Panc1 (cell line): ENCODE data around the gene SLC66A2. TPM values are rescaled to one million over a fixed set of nuclear protein-coding genes. Genes with fewer than 3 reads are reported as not detected.

Experiments used
- ATAC-seq: fragments of 200-7000 bp; cut with Tn5 transposase; 2 replicates; pipeline ENCODE4 v1.9.1; 2020; ENCODE audit warnings: mild to moderate bottlenecking, moderate library complexity
- BruUV-seq: library from RNA; stranded (reverse); fragments of 400-500 nt; replicated peaks from 2 replicates; lab custom pipeline; 2021; lab: Mats Ljungman, UMichigan
- CTCF ChIA-PET: fragments of 300-600 bp; sonication (Branson Sonifier 250); formaldehyde crosslinking; loops from one replicate; lab custom pipeline; 2022; ENCODE audit warnings: antibody characterized with exemption; lab: Charles Lee
- POLR2A ChIA-PET: fragments of 300-600 bp; sonication (Branson Sonifier 250); formaldehyde crosslinking; loops from one replicate; lab custom pipeline; 2022; ENCODE audit warnings: antibody characterized with exemption; lab: Charles Lee
- DNase-seq: peaks from one replicate; pipeline ENCODE4 v3.0.0-alpha.2; 2010; ENCODE audit warnings: low read depth, low spot score
- H3K27ac ChIP-seq: 2 replicates; pipeline ENCODE4 v1.5.1; 2011; ENCODE audit warnings: mild to moderate bottlenecking, low read length, inconsistent platforms
- H3K27me3 ChIP-seq: fragments of 200-500 bp; sonication (Bioruptor generic); 2 replicates; pipeline ENCODE4 v1.6.0; 2014; ENCODE audit warnings: low read length, inconsistent platforms; ENCODE audit not compliant: control insufficient read depth, insufficient read depth
- H3K36me3 ChIP-seq: fragments of 200-500 bp; sonication (Bioruptor generic); 2 replicates; pipeline ENCODE4 v1.5.1; 2014; ENCODE audit warnings: inconsistent platforms, mild to moderate bottlenecking, low read length, moderate library complexity; ENCODE audit not compliant: control insufficient read depth, insufficient read depth
- H3K4me1 ChIP-seq: 2 replicates; pipeline ENCODE4 v1.5.1; 2011; ENCODE audit warnings: inconsistent platforms, mild to moderate bottlenecking, low read length, moderate library complexity; ENCODE audit not compliant: control insufficient read depth, insufficient read depth
- H3K4me3 ChIP-seq, 2 experiments: 2 replicates each; pipeline ENCODE4 v1.5.1; 2011 to 2012; ENCODE audit warnings: low read depth in 2 of 2, low read length in 2 of 2, mild to moderate bottlenecking in 2 of 2, inconsistent platforms in 1 of 2, moderate library complexity in 1 of 2
- H3K9me3 ChIP-seq: fragments of 200-500 bp; sonication (Bioruptor generic); 2 replicates; pipeline ENCODE4 v1.5.1; 2014; ENCODE audit warnings: low read depth, mild to moderate bottlenecking, inconsistent platforms, low read length, moderate library complexity; ENCODE audit not compliant: control insufficient read depth, insufficient read depth
- CTCF ChIP-seq: fragments of 450-650 bp; IDR thresholded peaks from 2 replicates; pipeline ENCODE4 v1.5.1; 2017; ENCODE audit warnings: mild to moderate bottlenecking
- POLR2AphosphoS5 ChIP-seq: IDR thresholded peaks from 2 replicates; pipeline ENCODE4 v1.6.1; 2012; ENCODE audit warnings: mild to moderate bottlenecking, low read depth, low read length, moderate library complexity
- REST ChIP-seq, 2 experiments: IDR thresholded peaks; 2 replicates each; pipeline ENCODE4 v1.6.1; 2011 to 2012; ENCODE audit warnings: low read depth in 2 of 2, control low read depth in 1 of 2, low read length in 1 of 2, mild to moderate bottlenecking in 1 of 2, moderate library complexity in 1 of 2; ENCODE audit not compliant: insufficient read depth in 1 of 2
- SIN3A ChIP-seq: IDR thresholded peaks from 2 replicates; pipeline ENCODE4 v1.6.1; 2012; ENCODE audit warnings: low read depth, mild to moderate bottlenecking, low read length, moderate library complexity, borderline replicate concordance; ENCODE audit not compliant: insufficient read depth
- TCF7L2 ChIP-seq: IDR thresholded peaks from 2 replicates; pipeline ENCODE4 v1.6.1; 2011; ENCODE audit warnings: mild to moderate bottlenecking, low read depth, low read length, inconsistent platforms
- in situ Hi-C: cut with HindIII; loops from 2 replicates; pipeline ENCODE4 v1.10.0; 2016; ENCODE audit warnings: low sequenced_read_pairs, low pct_unique_long_range_greater_than_20kb
- intact Hi-C: fragments of 100-400 bp; cut with micrococcal nuclease; formaldehyde crosslinking; loops from one replicate; pipeline ENCODE4 v1.10.0; 2022; ENCODE audit not compliant: unreplicated experiment
- total RNA-seq: library from RNA; stranded (reverse); gene quantifications from one replicate; pipeline ENCODE4 v1.2.1, GENCODE V29; 2021; ENCODE audit not compliant: unreplicated experiment

Gene SLC66A2
- total RNA-seq, 1 experiment from 2014 or later: 92.5 TPM

- no peaks in the 10 kb centered on the region for H3K27me3 ChIP-seq
- no peak for TF ChIP-seq POLR2AphosphoS5
- no peak for TF ChIP-seq CTCF
- TF ChIP-seq REST (IDR thresholded peaks at IDR 0.05; ENCODE audit: insufficient read depth in 1 of 2, low read depth in 2 of 2, low read length in 1 of 2): no peak
- TF ChIP-seq SIN3A: no peak
- TF ChIP-seq TCF7L2: no peak
- H3K4me1 ChIP-seq: 0 out of 2 replicates have a peak, but pooled peaks cover 3% of the 10 kb centered on the region
- DNase-seq: no peak
- H3K4me3 ChIP-seq: no peak overlapping the region
- in situ Hi-C loops: no loop called here
- ChIA-PET POLR2A (no interaction called here), CTCF (no interaction called here)
- H3K27ac ChIP-seq: no peak overlapping the region
- intact Hi-C loops: no loop called here
- no TSS peak for BruUV-seq
- H3K9me3 ChIP-seq: peaks cover 40% of the 10 kb centered on the region
- no peaks in the 10 kb centered on the region for H3K36me3 ChIP-seq
- peak; percentile 52 for ATAC-seq
These were observed 16.4 kb downstream of the SLC66A2 start for GRCh38 chr18:79935098-79935480.

DNA sequence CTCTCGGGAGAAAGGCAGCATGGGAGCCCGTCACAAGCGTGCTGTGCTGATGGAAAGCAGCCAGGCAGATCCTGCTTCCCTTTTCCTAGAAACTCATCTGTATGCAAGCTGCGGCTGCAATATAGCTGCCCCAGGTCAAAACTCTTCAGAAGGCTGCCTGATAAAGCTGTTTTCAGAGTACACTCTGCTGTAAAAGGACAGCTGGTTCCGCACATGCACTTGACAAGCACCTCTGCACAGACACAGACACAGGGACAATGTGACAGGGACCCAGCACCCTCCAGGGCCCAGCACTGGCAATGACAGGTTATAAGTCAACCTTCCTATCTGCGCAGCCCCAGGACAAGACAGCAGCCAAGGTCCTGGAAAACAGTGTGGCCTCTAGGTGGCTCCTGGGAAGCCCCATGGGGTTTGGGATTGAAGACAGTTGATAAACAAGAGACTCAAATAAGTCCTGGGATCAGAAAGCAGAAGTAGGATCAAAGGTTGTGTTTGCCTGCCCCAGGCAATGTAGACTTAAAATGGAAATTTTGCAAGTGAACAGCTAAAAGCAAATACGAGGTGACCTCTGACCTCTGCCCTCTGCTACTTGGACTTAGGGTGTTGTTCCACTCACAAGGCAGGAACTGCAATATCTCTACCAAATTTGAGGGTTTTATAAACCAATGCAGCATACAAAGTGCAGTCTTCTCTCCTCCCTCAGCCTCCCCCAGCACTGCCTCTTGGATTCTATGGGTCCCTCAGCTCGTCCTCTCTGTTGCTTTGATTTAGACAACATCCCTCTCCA, 16.9 kb downstream of the SLC66A2 start:
- 0 out of 2 replicates have a peak, but pooled peaks cover 3% of the 10 kb centered on the region for H3K4me1 ChIP-seq
- in situ Hi-C loops: no loop called here
- H3K27ac ChIP-seq: no peak overlapping the region
- DNase-seq (no peak), ATAC-seq (peak; percentile 79)
- CTCF ChIA-PET: no interaction called here
- H3K9me3 ChIP-seq: peaks cover 45% of the 10 kb centered on the region
- H3K4me3 ChIP-seq: no peak overlapping the region
- intact Hi-C loops: no loop called here
- no peaks in the 10 kb centered on the region for H3K36me3 ChIP-seq
- TF ChIP-seq REST (IDR thresholded peaks at IDR 0.05; ENCODE audit: insufficient read depth in 1 of 2, low read depth in 2 of 2, low read length in 1 of 2) (no peak), CTCF (no peak), TCF7L2 (peak; percentile 28; the same call in 1 of the 2 replicates), SIN3A (no peak), POLR2AphosphoS5 (no peak)
- no TSS peak for BruUV-seq
- POLR2A ChIA-PET: no interaction called here
- no peaks in the 10 kb centered on the region for H3K27me3 ChIP-seq
